ENCODE results near the gene FKBP6.
"Not testable (repeated sequence)": the region's sequence is repeated elsewhere in the genome, so short reads cannot be mapped to it uniquely, and the experiment has no call there.

FKBP6 gene

GRCh38 chr7:73327922-73328321 lies at the start of gene FKBP6, which contains the start of gene TRIM50:
FKBP6 (plus strand) TSS chr7:73328161; CDS start chr7:73328429, 268 bp downstream.
TRIM50 (minus strand) TSS chr7:73328082; CDS start chr7:73324787, 3,295 bp downstream.
- DNase-seq (ENCODE audit: low read depth) = not testable (repeated sequence)

- DNase-seq (ENCODE audit: low read depth) = not testable (repeated sequence)
These were observed 30.7 kb upstream of the FKBP6 start for GRCh38 chr7:73297235-73297634.

- DNase-seq (ENCODE audit: low read depth) = not testable (repeated sequence)
These were observed 30.3 kb upstream of the FKBP6 start for GRCh38 chr7:73297706-73298105.

- not testable (repeated sequence) for DNase-seq (ENCODE audit: low read depth)
These were observed 28.1 kb upstream of the FKBP6 start for GRCh38 chr7:73299812-73300211.

GRCh38 chr7:73301108-73301507 lies 26.9 kb upstream of the FKBP6 start:
- DNase-seq (ENCODE audit: low read depth) = not testable (repeated sequence)

GRCh38 chr7:73302846-73303245 lies 25.1 kb upstream of the FKBP6 start:
- DNase-seq (ENCODE audit: low read depth) = not testable (repeated sequence)

- DNase-seq (ENCODE audit: low read depth) = no peak
These were observed 24.4 kb upstream of the FKBP6 start for GRCh38 chr7:73303546-73303945.

- no peak for DNase-seq (ENCODE audit: low read depth)
These were observed 23.9 kb upstream of the FKBP6 start for GRCh38 chr7:73304071-73304470.

- DNase-seq (ENCODE audit: low read depth) = not testable (repeated sequence)
These were observed 23.2 kb upstream of the FKBP6 start for GRCh38 chr7:73304612-73305387.

- DNase-seq (ENCODE audit: low read depth) = no peak
These were observed 20.5 kb upstream of the FKBP6 start for GRCh38 chr7:73307436-73307835.

GRCh38 chr7:73308074-73308664 lies 19.8 kb upstream of the FKBP6 start:
- DNase-seq (ENCODE audit: low read depth) = no peak

GRCh38 chr7:73308665-73309214 lies 19.2 kb upstream of the FKBP6 start, which contains the start of gene NSUN5:
NSUN5 (minus strand) TSS chr7:73308826; CDS start chr7:73308790, 36 bp downstream.
- peak; percentile 69 for DNase-seq (ENCODE audit: low read depth)

GRCh38 chr7:73311421-73311820 lies 16.5 kb upstream of the FKBP6 start:
- peak; percentile 21 for DNase-seq (ENCODE audit: low read depth)

GRCh38 chr7:73312831-73313520 lies 15.0 kb upstream of the FKBP6 start:
- no peak for DNase-seq (ENCODE audit: low read depth)

- DNase-seq (ENCODE audit: low read depth) = no peak
These were observed 14.4 kb upstream of the FKBP6 start for GRCh38 chr7:73313521-73313906.

GRCh38 chr7:73314271-73314670 lies 13.7 kb upstream of the FKBP6 start:
- no peak for DNase-seq (ENCODE audit: low read depth)

- DNase-seq (ENCODE audit: low read depth) = no peak
These were observed 11.4 kb upstream of the FKBP6 start for GRCh38 chr7:73316521-73316920.

GRCh38 chr7:73318656-73319204 lies 9.2 kb upstream of the FKBP6 start:
- not testable (repeated sequence) for DNase-seq (ENCODE audit: low read depth)

GRCh38 chr7:73319541-73319940 lies 8.4 kb upstream of the FKBP6 start:
- not testable (repeated sequence) for DNase-seq (ENCODE audit: low read depth)

GRCh38 chr7:73320009-73320408 lies 8.0 kb upstream of the FKBP6 start:
- not testable (repeated sequence) for DNase-seq (ENCODE audit: low read depth)

- DNase-seq (ENCODE audit: low read depth) = not testable (repeated sequence)
These were observed 4.4 kb upstream of the FKBP6 start for GRCh38 chr7:73323434-73324080.
